Measurements from ENCODE around the gene STAT4.
"Not testable (repeated sequence)": the region's sequence is repeated elsewhere in the genome, so short reads cannot be mapped to it uniquely, and the experiment has no call there.

STAT4 gene

GRCh38 chr2:191006297-191006696 lies 144.5 kb downstream of the STAT4 start:
- Histone ChIP-seq H3K4me3 (ENCODE audit: low read length in 2 of 2) (no peak overlapping the region), H3K9me3 (ENCODE audit: control insufficient read depth in 2 of 2, low read length in 2 of 2) (no peaks in the 10 kb centered on the region), H3K36me3 (ENCODE audit: control insufficient read depth in 2 of 2, insufficient read depth in 2 of 2, low read length in 2 of 2) (peaks cover 43 to 59% of the 10 kb centered on the region in 2 donors), H3K4me1 (ENCODE audit: control insufficient read depth, insufficient read depth, low read length) (peaks cover 5% of the 10 kb centered on the region), H3K27ac (ENCODE audit: low read length) (no peak overlapping the region), H3K27me3 (ENCODE audit: control insufficient read depth in 1 of 2, insufficient read depth in 2 of 2, low read length in 2 of 2) (no peaks in the 10 kb centered on the region), H3K9ac (ENCODE audit: low read length in 2 of 2) (no peak overlapping the region)

- Histone ChIP-seq H3K36me3 (ENCODE audit: control insufficient read depth in 2 of 2, insufficient read depth in 2 of 2, low read length in 2 of 2) (peaks cover 52 to 56% of the 10 kb centered on the region in 2 donors), H3K9me3 (ENCODE audit: control insufficient read depth in 2 of 2, low read length in 2 of 2) (no peaks in the 10 kb centered on the region), H3K4me1 (ENCODE audit: control insufficient read depth, insufficient read depth, low read length) (no peaks in the 10 kb centered on the region), H3K27me3 (ENCODE audit: control insufficient read depth in 1 of 2, insufficient read depth in 2 of 2, low read length in 2 of 2) (no peaks in the 10 kb centered on the region), H3K4me3 (ENCODE audit: low read length in 2 of 2) (no peak overlapping the region), H3K27ac (ENCODE audit: low read length) (no peak overlapping the region), H3K9ac (ENCODE audit: low read length in 2 of 2) (no peak overlapping the region)
Measured at GRCh38 chr2:191003405-191004309, 147.1 kb downstream of the STAT4 start.

GRCh38 chr2:191001624-191002023 lies 149.2 kb downstream of the STAT4 start:
- no peak overlapping the region for H3K27ac ChIP-seq (ENCODE audit: low read length)
- H3K4me1 ChIP-seq (ENCODE audit: control insufficient read depth, insufficient read depth, low read length), result peaks cover 7% of the 10 kb centered on the region
- H3K27me3 ChIP-seq (ENCODE audit: control insufficient read depth in 1 of 2, insufficient read depth in 2 of 2, low read length in 2 of 2), result no peaks in the 10 kb centered on the region
- no peak overlapping the region for H3K4me3 ChIP-seq (ENCODE audit: low read length in 2 of 2)
- H3K36me3 ChIP-seq (ENCODE audit: control insufficient read depth in 2 of 2, insufficient read depth in 2 of 2, low read length in 2 of 2), result peaks cover 43 to 52% of the 10 kb centered on the region in 2 donors
- no peak overlapping the region for H3K9ac ChIP-seq (ENCODE audit: low read length in 2 of 2)
- H3K9me3 ChIP-seq (ENCODE audit: control insufficient read depth in 2 of 2, low read length in 2 of 2), result no peaks in the 10 kb centered on the region

- Histone ChIP-seq H3K9ac (ENCODE audit: low read length in 2 of 2) (no peak overlapping the region), H3K9me3 (ENCODE audit: control insufficient read depth in 2 of 2, low read length in 2 of 2) (no peaks in the 10 kb centered on the region), H3K4me1 (ENCODE audit: control insufficient read depth, insufficient read depth, low read length) (peaks cover 7% of the 10 kb centered on the region), H3K36me3 (ENCODE audit: control insufficient read depth in 2 of 2, insufficient read depth in 2 of 2, low read length in 2 of 2) (peaks cover 39 to 49% of the 10 kb centered on the region in 2 donors), H3K4me3 (ENCODE audit: low read length in 2 of 2) (no peak overlapping the region), H3K27me3 (ENCODE audit: control insufficient read depth in 1 of 2, insufficient read depth in 2 of 2, low read length in 2 of 2) (no peaks in the 10 kb centered on the region), H3K27ac (ENCODE audit: low read length) (no peak overlapping the region)
Measured at GRCh38 chr2:191001032-191001431, 149.8 kb downstream of the STAT4 start.

- no peak overlapping the region for H3K9ac ChIP-seq (ENCODE audit: low read length in 2 of 2)
- H3K9me3 ChIP-seq (ENCODE audit: control insufficient read depth in 2 of 2, low read length in 2 of 2), result no peaks in the 10 kb centered on the region
- H3K27ac ChIP-seq (ENCODE audit: low read length), result no peak overlapping the region
- no peaks in the 10 kb centered on the region for H3K27me3 ChIP-seq (ENCODE audit: control insufficient read depth in 1 of 2, insufficient read depth in 2 of 2, low read length in 2 of 2)
- H3K4me1 ChIP-seq (ENCODE audit: control insufficient read depth, insufficient read depth, low read length), result peaks cover 7% of the 10 kb centered on the region
- H3K4me3 ChIP-seq (ENCODE audit: low read length in 2 of 2), result no peak overlapping the region
- H3K36me3 ChIP-seq (ENCODE audit: control insufficient read depth in 2 of 2, insufficient read depth in 2 of 2, low read length in 2 of 2), result peaks cover 40 to 47% of the 10 kb centered on the region in 2 donors
Measured at GRCh38 chr2:190999949-191000665, 150.7 kb downstream of the STAT4 start.

GRCh38 chr2:190999058-190999457 lies 151.7 kb downstream of the STAT4 start:
- H3K4me3 ChIP-seq (ENCODE audit: low read length in 2 of 2), result no peak overlapping the region
- H3K27me3 ChIP-seq (ENCODE audit: control insufficient read depth in 1 of 2, insufficient read depth in 2 of 2, low read length in 2 of 2), result no peaks in the 10 kb centered on the region
- H3K27ac ChIP-seq (ENCODE audit: low read length), result no peak overlapping the region
- peaks cover 38 to 49% of the 10 kb centered on the region in 2 donors for H3K36me3 ChIP-seq (ENCODE audit: control insufficient read depth in 2 of 2, insufficient read depth in 2 of 2, low read length in 2 of 2)
- no peak overlapping the region for H3K9ac ChIP-seq (ENCODE audit: low read length in 2 of 2)
- peaks cover 7% of the 10 kb centered on the region for H3K4me1 ChIP-seq (ENCODE audit: control insufficient read depth, insufficient read depth, low read length)
- no peaks in the 10 kb centered on the region for H3K9me3 ChIP-seq (ENCODE audit: control insufficient read depth in 2 of 2, low read length in 2 of 2)

GRCh38 chr2:190997526-190998113 lies 153.2 kb downstream of the STAT4 start:
- Histone ChIP-seq H3K9ac (ENCODE audit: low read length in 2 of 2) (no peak overlapping the region), H3K27me3 (ENCODE audit: control insufficient read depth in 1 of 2, insufficient read depth in 2 of 2, low read length in 2 of 2) (no peaks in the 10 kb centered on the region), H3K4me3 (ENCODE audit: low read length in 2 of 2) (no peak overlapping the region), H3K27ac (ENCODE audit: low read length) (peak overlapping the region; percentile 60), H3K4me1 (ENCODE audit: control insufficient read depth, insufficient read depth, low read length) (peaks cover 7% of the 10 kb centered on the region), H3K9me3 (ENCODE audit: control insufficient read depth in 2 of 2, low read length in 2 of 2) (no peaks in the 10 kb centered on the region), H3K36me3 (ENCODE audit: control insufficient read depth in 2 of 2, insufficient read depth in 2 of 2, low read length in 2 of 2) (peaks cover 40 to 51% of the 10 kb centered on the region in 2 donors)

GRCh38 chr2:190996947-190997346 lies 153.8 kb downstream of the STAT4 start:
- Histone ChIP-seq H3K4me1 (ENCODE audit: control insufficient read depth, insufficient read depth, low read length) (peaks cover 7% of the 10 kb centered on the region), H3K9ac (ENCODE audit: low read length in 2 of 2) (no peak overlapping the region), H3K9me3 (ENCODE audit: control insufficient read depth in 2 of 2, low read length in 2 of 2) (no peaks in the 10 kb centered on the region), H3K27ac (ENCODE audit: low read length) (peak overlapping the region; percentile 60), H3K27me3 (ENCODE audit: control insufficient read depth in 1 of 2, insufficient read depth in 2 of 2, low read length in 2 of 2) (no peaks in the 10 kb centered on the region), H3K4me3 (ENCODE audit: low read length in 2 of 2) (no peak overlapping the region), H3K36me3 (ENCODE audit: control insufficient read depth in 2 of 2, insufficient read depth in 2 of 2, low read length in 2 of 2) (peaks cover 40 to 54% of the 10 kb centered on the region in 2 donors)

GRCh38 chr2:190996338-190996946 lies 154.4 kb downstream of the STAT4 start:
- Histone ChIP-seq H3K36me3 (ENCODE audit: control insufficient read depth in 2 of 2, insufficient read depth in 2 of 2, low read length in 2 of 2) (peaks cover 40 to 56% of the 10 kb centered on the region in 2 donors), H3K27ac (ENCODE audit: low read length) (peak overlapping the region; percentile 60), H3K4me3 (ENCODE audit: low read length in 2 of 2) (no peak overlapping the region), H3K9ac (ENCODE audit: low read length in 2 of 2) (no peak overlapping the region), H3K4me1 (ENCODE audit: control insufficient read depth, insufficient read depth, low read length) (peaks cover 7% of the 10 kb centered on the region), H3K27me3 (ENCODE audit: control insufficient read depth in 1 of 2, insufficient read depth in 2 of 2, low read length in 2 of 2) (no peaks in the 10 kb centered on the region), H3K9me3 (ENCODE audit: control insufficient read depth in 2 of 2, low read length in 2 of 2) (no peaks in the 10 kb centered on the region)

GRCh38 chr2:190995315-190995714 lies 155.5 kb downstream of the STAT4 start:
- H3K27me3 ChIP-seq (ENCODE audit: control insufficient read depth in 1 of 2, insufficient read depth in 2 of 2, low read length in 2 of 2); H3K4me3 ChIP-seq (ENCODE audit: low read length in 2 of 2); H3K27ac ChIP-seq (ENCODE audit: low read length); H3K9ac ChIP-seq (ENCODE audit: low read length in 2 of 2); H3K4me1 ChIP-seq (ENCODE audit: control insufficient read depth, insufficient read depth, low read length); H3K9me3 ChIP-seq (ENCODE audit: control insufficient read depth in 2 of 2, low read length in 2 of 2): not testable (repeated sequence)
- H3K36me3 ChIP-seq (ENCODE audit: control insufficient read depth in 2 of 2, insufficient read depth in 2 of 2, low read length in 2 of 2), result peaks cover 46 to 52% of the 10 kb centered on the region in 2 donors
